Measurements from ENCODE around the gene PIGA. TPM values are rescaled to one million over a fixed set of nuclear protein-coding genes. Genes with fewer than 3 reads are reported as not detected.
A peak's percentile ranks its signal among the peaks of the same experiment; 100 is the strongest.

PIGA gene
- total RNA-seq, 1 experiment from 2014 or later = 13.9 TPM

DNA sequence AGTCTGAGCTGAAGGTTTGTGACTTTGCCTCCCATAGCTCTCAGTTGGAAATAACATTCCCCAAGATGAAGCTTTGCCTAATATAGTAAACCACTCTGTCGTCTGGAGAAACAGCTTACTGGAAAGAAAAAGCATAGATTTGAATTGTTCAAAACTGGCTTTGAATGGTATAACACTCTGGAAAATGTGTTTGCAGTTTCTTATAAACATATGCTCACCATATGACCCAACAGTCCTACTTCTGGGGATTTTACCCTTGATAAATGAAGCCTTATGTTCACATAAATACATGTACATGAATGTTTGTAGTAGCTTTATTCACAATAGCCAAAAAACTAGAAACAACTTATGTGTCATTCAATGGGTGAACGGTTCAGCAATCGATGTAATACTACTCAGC lies 38.7 kb upstream of the PIGA start:
- no peaks in the 10 kb centered on the region for H3K79me2 ChIP-seq (ENCODE audit: insufficient read depth, low read length)
- H3K4me2 ChIP-seq (ENCODE audit: insufficient read depth, insufficient read length, low read length) = no peak overlapping the region
- DNase-seq = no peak
- peaks cover 4% of the 10 kb centered on the region for H3K4me1 ChIP-seq (ENCODE audit: insufficient read depth, low read length)
- H3K27ac ChIP-seq (ENCODE audit: insufficient read length, low read depth, low read length) = no peak overlapping the region
- no peak overlapping the region for H3K9ac ChIP-seq (ENCODE audit: extremely low read depth, insufficient read length, low read length)
- no peak overlapping the region for H4K5ac ChIP-seq (ENCODE audit: insufficient read length, low read depth, low read length)
- Mint-ChIP-seq H3K9me3 (peaks cover 0 to 3% of the 10 kb centered on the region in 2 experiments; a peak in 3 of 5 replicates), H3K4me3 (0 out of 5 replicates have a peak overlapping the region, but pooled peaks of 1 of the 2 experiments have one; percentile 0), H3K27ac (no peak overlapping the region), H3K36me3 (ENCODE audit: insufficient read depth in 1 of 3, low read depth in 3 of 3) (peaks cover 0 to 5% (median 4%) of the 10 kb centered on the region in 3 experiments; a peak in 3 of 7 replicates), H3K4me1 (peaks cover 8 to 12% of the 10 kb centered on the region in 2 experiments), H3K27me3 (ENCODE audit: low read depth) (no peaks in the 10 kb centered on the region)
- H3K27me3 ChIP-seq (ENCODE audit: insufficient read depth, low read length) = no peaks in the 10 kb centered on the region
- TF ChIP-seq CTCF (conservative IDR thresholded peaks at IDR 0.05) = no peak
- H4K91ac ChIP-seq (ENCODE audit: insufficient read length, low read depth, low read length) = no peak overlapping the region
- no CpG with 5 or more reads among the region's 3 CpGs for WGBS (ENCODE audit: extremely low coverage, insufficient read length, low lambda C conversion rate)
- H3K79me1 ChIP-seq (ENCODE audit: insufficient read depth, low read depth, low read length, poor library complexity, severe bottlenecking) = no peaks in the 10 kb centered on the region
- no peak overlapping the region for H2AFZ ChIP-seq (ENCODE audit: low read length)
- no peak overlapping the region for H2BK12ac ChIP-seq (ENCODE audit: insufficient read length, low read depth, low read length)
- H4K8ac ChIP-seq (replicated peaks; ENCODE audit: insufficient read length, low read depth, low read length) = no peak overlapping the region
- H3T11ph ChIP-seq (ENCODE audit: low read length) = no peak overlapping the region
- H2BK5ac ChIP-seq (ENCODE audit: insufficient read length, low read length) = no peak overlapping the region
- no peaks in the 10 kb centered on the region for H4K20me1 ChIP-seq (ENCODE audit: control insufficient read depth, insufficient read depth, insufficient read length)
- H3K23me2 ChIP-seq (ENCODE audit: insufficient read length, low read depth, low read length, poor library complexity, severe bottlenecking) = no peaks in the 10 kb centered on the region
- H3K23ac ChIP-seq (ENCODE audit: insufficient read length, low read depth, low read length) = no peak overlapping the region
- no peak overlapping the region for H2BK120ac ChIP-seq (ENCODE audit: low read depth, low read length, poor library complexity, severe bottlenecking)
- no peak overlapping the region for H3K4ac ChIP-seq (ENCODE audit: low read depth, low read length)
- H3K14ac ChIP-seq (ENCODE audit: insufficient read depth, low read length) = no peak overlapping the region
- no peak overlapping the region for H3K56ac ChIP-seq (ENCODE audit: insufficient read length, low read depth, low read length)
- H2AK5ac ChIP-seq (ENCODE audit: insufficient read length, low read length) = no peak overlapping the region
- H3K18ac ChIP-seq (ENCODE audit: insufficient read length, low read depth, low read length) = no peak overlapping the region
- H2BK15ac ChIP-seq (ENCODE audit: low read depth, low read length) = no peak overlapping the region
- no peaks in the 10 kb centered on the region for H3K9me3 ChIP-seq (ENCODE audit: control insufficient read depth, low read depth, low read length)
- no peak overlapping the region for H2BK20ac ChIP-seq (ENCODE audit: low read depth, low read length, poor library complexity, severe bottlenecking)
